HepG2 (cell line): Measurements from ENCODE around the gene ULK4. TPM values are rescaled to one million over a fixed set of nuclear protein-coding genes. Genes with fewer than 3 reads are reported as not detected.

Experiments used
- DPF2 ChIP-seq: sonication (generic); formaldehyde crosslinking; IDR thresholded peaks from 2 replicates; pipeline ENCODE4 v1.4.0; 2020; ENCODE audit warnings: mild to moderate bottlenecking, low read depth, missing genetic modification reagents, borderline replicate concordance
- FOXP1 ChIP-seq, 2 experiments: fragments of 450-650 bp in 1 of 2; IDR thresholded peaks; 2 replicates each; pipeline ENCODE4 v1.6.1; 2017 to 2018; ENCODE audit warnings: antibody characterized with exemption in 1 of 2
- KLF6 ChIP-seq: IDR thresholded peaks from 2 replicates; pipeline ENCODE4 v1.8.0; 2016; ENCODE audit warnings: missing biosample characterization, missing genetic modification reagents
- MNT ChIP-seq: fragments of 450-650 bp; IDR thresholded peaks from 2 replicates; pipeline ENCODE4 v1.6.1; 2016
- NR2F6 ChIP-seq, 2 experiments: IDR thresholded peaks; 2 replicates each; pipeline ENCODE4 v1.6.1; 2016; ENCODE audit warnings: antibody characterized with exemption in 1 of 2, mild to moderate bottlenecking in 1 of 2
- RNF219 ChIP-seq: sonication (generic); formaldehyde crosslinking; IDR thresholded peaks from 2 replicates; pipeline ENCODE4 v1.5.0; 2020; ENCODE audit warnings: mild to moderate bottlenecking, missing genetic modification reagents
- SAP130 ChIP-seq: IDR thresholded peaks from 2 replicates; pipeline ENCODE4 v1.6.1; 2016; ENCODE audit warnings: low read depth
- SNAPC5 ChIP-seq: sonication (generic); formaldehyde crosslinking; IDR thresholded peaks from 2 replicates; pipeline ENCODE4 v1.8.1; 2023; ENCODE audit warnings: mild to moderate bottlenecking, missing genetic modification reagents, borderline replicate concordance
- TARDBP ChIP-seq: sonication (generic); formaldehyde crosslinking; IDR thresholded peaks from 2 replicates; pipeline ENCODE4 v1.8.0; 2022; ENCODE audit warnings: mild to moderate bottlenecking, missing genetic modification reagents
- TCF7 ChIP-seq: sonication (generic); IDR thresholded peaks from 2 replicates; pipeline ENCODE4 v1.6.1; 2016; ENCODE audit warnings: antibody characterized with exemption, low read depth
- TFDP1 ChIP-seq: IDR thresholded peaks from 2 replicates; pipeline ENCODE4 v1.6.1; 2016; ENCODE audit warnings: missing compliant biosample characterization, missing genetic modification reagents, borderline replicate concordance
- ZNF124 ChIP-seq: sonication (generic); formaldehyde crosslinking; IDR thresholded peaks from 2 replicates; pipeline ENCODE4 v1.4.0; 2020; ENCODE audit warnings: missing genetic modification reagents
- ZNF740 ChIP-seq: sonication (generic); formaldehyde crosslinking; IDR thresholded peaks from 2 replicates; pipeline ENCODE4 v1.4.0; 2020; ENCODE audit warnings: missing genetic modification reagents
- ZNF891 ChIP-seq: sonication (generic); formaldehyde crosslinking; IDR thresholded peaks from 2 replicates; pipeline ENCODE4 v1.5.0; 2020; ENCODE audit warnings: mild to moderate bottlenecking, missing genetic modification reagents
- polyA plus RNA-seq, 8 experiments: library from polyadenylated mRNA; depleted of rRNA in 3 of 8; stranded (reverse) in 7 of 8; unstranded in 1 of 8; fragments of >200 nt; fragmentation: Illumina TruSeq in 4 of 8; extraction: Trizol in 4 of 8; gene quantifications; 2 replicates each; pipeline versions ENCODE4 v1.2.1 to v1.2.3, GENCODE V29; 2011 to 2016; ENCODE audit warnings: low read depth in 4 of 8, missing spikeins in 1 of 8, mixed read lengths in 1 of 8; ENCODE audit not compliant: insufficient read depth in 1 of 8
- total RNA-seq, 5 experiments: library from RNA; depleted of rRNA; stranded (reverse); fragments of >200 nt; fragmentation: Illumina TruSeq; extraction: Trizol; gene quantifications; 2 replicates each; pipeline ENCODE4 v1.2.3, GENCODE V29; 2016; ENCODE audit warnings: low read depth in 1 of 5
- TF ChIP-seq, protein P1 (sequence below): sonication (generic); formaldehyde crosslinking; IDR thresholded peaks from 2 replicates; pipeline ENCODE4 v1.4.0; 2020; ENCODE audit warnings: missing genetic modification reagents
- TF ChIP-seq, protein P2 (sequence below): sonication (generic); formaldehyde crosslinking; IDR thresholded peaks from 2 replicates; pipeline ENCODE4 v1.9.0; 2021; ENCODE audit warnings: missing genetic modification reagents, mild to moderate bottlenecking, borderline replicate concordance
- TF ChIP-seq, protein P3 (sequence below): IDR thresholded peaks from 2 replicates; pipeline ENCODE4 v1.6.1; 2016; ENCODE audit warnings: control low read depth

Gene ULK4
- total and polyA plus RNA-seq, 2 of the 13 experiments (the other 11 are each of a cell fraction or from before 2014, with no cell fraction given): 6.7 to 11.8 TPM

GRCh38 chr3:41202075-41202833 is 759.6 kb downstream of the ULK4 start (continued):
- no peak for TF ChIP-seq SNAPC5 (CRISPR knock-in tag)
- TF ChIP-seq KLF6: no peak
- no peak for TF ChIP-seq ZNF740
- TF ChIP-seq, protein P1, sequence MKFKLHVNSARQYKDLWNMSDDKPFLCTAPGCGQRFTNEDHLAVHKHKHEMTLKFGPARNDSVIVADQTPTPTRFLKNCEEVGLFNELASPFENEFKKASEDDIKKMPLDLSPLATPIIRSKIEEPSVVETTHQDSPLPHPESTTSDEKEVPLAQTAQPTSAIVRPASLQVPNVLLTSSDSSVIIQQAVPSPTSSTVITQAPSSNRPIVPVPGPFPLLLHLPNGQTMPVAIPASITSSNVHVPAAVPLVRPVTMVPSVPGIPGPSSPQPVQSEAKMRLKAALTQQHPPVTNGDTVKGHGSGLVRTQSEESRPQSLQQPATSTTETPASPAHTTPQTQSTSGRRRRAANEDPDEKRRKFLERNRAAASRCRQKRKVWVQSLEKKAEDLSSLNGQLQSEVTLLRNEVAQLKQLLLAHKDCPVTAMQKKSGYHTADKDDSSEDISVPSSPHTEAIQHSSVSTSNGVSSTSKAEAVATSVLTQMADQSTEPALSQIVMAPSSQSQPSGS (CRISPR knock-in tag): no peak
- no peak for TF ChIP-seq DPF2 (CRISPR knock-in tag)
- TF ChIP-seq, protein P2, sequence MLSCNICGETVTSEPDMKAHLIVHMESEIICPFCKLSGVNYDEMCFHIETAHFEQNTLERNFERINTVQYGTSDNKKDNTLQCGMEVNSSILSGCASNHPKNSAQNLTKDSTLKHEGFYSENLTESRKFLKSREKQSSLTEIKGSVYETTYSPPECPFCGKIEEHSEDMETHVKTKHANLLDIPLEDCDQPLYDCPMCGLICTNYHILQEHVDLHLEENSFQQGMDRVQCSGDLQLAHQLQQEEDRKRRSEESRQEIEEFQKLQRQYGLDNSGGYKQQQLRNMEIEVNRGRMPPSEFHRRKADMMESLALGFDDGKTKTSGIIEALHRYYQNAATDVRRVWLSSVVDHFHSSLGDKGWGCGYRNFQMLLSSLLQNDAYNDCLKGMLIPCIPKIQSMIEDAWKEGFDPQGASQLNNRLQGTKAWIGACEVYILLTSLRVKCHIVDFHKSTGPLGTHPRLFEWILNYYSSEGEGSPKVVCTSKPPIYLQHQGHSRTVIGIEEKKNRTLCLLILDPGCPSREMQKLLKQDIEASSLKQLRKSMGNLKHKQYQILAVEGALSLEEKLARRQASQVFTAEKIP (CRISPR knock-in tag): no peak
- TF ChIP-seq, protein P3, sequence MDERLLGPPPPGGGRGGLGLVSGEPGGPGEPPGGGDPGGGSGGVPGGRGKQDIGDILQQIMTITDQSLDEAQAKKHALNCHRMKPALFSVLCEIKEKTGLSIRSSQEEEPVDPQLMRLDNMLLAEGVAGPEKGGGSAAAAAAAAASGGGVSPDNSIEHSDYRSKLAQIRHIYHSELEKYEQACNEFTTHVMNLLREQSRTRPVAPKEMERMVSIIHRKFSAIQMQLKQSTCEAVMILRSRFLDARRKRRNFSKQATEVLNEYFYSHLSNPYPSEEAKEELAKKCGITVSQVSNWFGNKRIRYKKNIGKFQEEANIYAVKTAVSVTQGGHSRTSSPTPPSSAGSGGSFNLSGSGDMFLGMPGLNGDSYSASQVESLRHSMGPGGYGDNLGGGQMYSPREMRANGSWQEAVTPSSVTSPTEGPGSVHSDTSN (CRISPR knock-in tag): no peak
- no peak for TF ChIP-seq MNT
- no peak for TF ChIP-seq RNF219 (CRISPR knock-in tag)
- TF ChIP-seq TCF7: 0 out of 2 replicates have a peak, but pooled peaks have one; percentile 22
- peak; percentile 69 for TF ChIP-seq SAP130 (CRISPR knock-in tag)
- TF ChIP-seq TARDBP (CRISPR knock-in tag): 0 out of 2 replicates have a peak, but pooled peaks have one; percentile 0
- no peak for TF ChIP-seq TFDP1 (CRISPR knock-in tag)
- TF ChIP-seq ZNF891 (CRISPR knock-in tag): no peak
- TF ChIP-seq NR2F6 (IDR thresholded peaks at IDR 0.05): no peak
- TF ChIP-seq NR2F6 (CRISPR knock-in tag; IDR thresholded peaks at IDR 0.05): no peak
- no peak for TF ChIP-seq ZNF124
- TF ChIP-seq FOXP1 (IDR thresholded peaks at IDR 0.05): no peak
- TF ChIP-seq FOXP1 (CRISPR knock-in tag; IDR thresholded peaks at IDR 0.05): peak; percentile 24; the same call in 1 of the 2 replicates
